ENCODE measurements around the gene TPRN.

DNA sequence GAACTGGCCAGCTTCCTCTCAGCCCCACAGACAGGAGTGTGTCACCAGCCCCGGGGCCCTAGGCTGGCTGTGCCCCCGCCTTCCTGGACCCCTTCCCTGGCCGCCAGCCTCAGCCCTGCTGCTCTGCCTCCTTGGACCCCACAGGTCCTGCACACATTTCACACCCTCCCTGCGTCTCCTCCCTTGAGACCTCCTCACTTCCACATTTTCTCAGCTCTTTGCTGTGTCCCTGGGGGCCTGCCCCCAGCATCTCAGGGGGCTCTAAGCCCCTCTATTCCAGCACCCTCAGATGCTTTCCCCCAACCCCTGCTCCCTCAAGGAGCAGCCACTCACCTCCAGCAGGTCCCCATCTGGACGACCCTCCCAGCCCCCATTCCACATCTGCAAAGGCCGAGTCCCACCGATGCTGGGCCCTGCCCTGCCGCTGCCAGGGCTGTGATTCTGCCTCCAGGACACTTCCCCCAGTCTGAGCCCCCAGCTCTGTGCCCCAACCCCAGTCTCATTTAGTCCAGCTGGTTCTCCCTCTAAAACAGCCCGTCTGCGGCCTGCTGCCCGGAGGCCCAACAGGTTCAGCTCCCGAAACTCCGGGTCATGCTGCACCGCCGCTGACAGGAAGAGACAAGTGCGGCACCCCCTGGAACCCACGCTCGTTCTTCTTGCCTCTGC is 34.4 kb upstream of the TPRN start:
- TF ChIP-seq, protein P1, sequence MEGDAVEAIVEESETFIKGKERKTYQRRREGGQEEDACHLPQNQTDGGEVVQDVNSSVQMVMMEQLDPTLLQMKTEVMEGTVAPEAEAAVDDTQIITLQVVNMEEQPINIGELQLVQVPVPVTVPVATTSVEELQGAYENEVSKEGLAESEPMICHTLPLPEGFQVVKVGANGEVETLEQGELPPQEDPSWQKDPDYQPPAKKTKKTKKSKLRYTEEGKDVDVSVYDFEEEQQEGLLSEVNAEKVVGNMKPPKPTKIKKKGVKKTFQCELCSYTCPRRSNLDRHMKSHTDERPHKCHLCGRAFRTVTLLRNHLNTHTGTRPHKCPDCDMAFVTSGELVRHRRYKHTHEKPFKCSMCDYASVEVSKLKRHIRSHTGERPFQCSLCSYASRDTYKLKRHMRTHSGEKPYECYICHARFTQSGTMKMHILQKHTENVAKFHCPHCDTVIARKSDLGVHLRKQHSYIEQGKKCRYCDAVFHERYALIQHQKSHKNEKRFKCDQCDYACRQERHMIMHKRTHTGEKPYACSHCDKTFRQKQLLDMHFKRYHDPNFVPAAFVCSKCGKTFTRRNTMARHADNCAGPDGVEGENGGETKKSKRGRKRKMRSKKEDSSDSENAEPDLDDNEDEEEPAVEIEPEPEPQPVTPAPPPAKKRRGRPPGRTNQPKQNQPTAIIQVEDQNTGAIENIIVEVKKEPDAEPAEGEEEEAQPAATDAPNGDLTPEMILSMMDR (IDR thresholded peaks at IDR 0.05; ENCODE audit: low read depth, low read length) = no peak
- TF ChIP-seq POLR2A (IDR thresholded peaks at IDR 0.05; ENCODE audit: extremely low read depth, insufficient read length) = no peak
- no peak for TF ChIP-seq MAX (IDR thresholded peaks at IDR 0.05; ENCODE audit: low read depth, low read length)
- no peak for TF ChIP-seq MYC (IDR thresholded peaks at IDR 0.05; ENCODE audit: low read depth, low read length)
